GM19239 (cell line): ENCODE results near the gene TNRC6A.
"Not testable (repeated sequence)": the region's sequence is repeated elsewhere in the genome, so short reads cannot be mapped to it uniquely, and the experiment has no call there.

Experiments
- DNase-seq: peaks from one replicate; pipeline ENCODE4 v3.0.0; 2011; ENCODE audit warnings: low spot score; ENCODE audit not compliant: insufficient read length
- FAIRE-seq: peaks from 2 replicates; lab custom pipeline; 2011; peaks lifted over from hg19 to GRCh38; lab: Jason Lieb, UNC

Gene TNRC6A

DNA sequence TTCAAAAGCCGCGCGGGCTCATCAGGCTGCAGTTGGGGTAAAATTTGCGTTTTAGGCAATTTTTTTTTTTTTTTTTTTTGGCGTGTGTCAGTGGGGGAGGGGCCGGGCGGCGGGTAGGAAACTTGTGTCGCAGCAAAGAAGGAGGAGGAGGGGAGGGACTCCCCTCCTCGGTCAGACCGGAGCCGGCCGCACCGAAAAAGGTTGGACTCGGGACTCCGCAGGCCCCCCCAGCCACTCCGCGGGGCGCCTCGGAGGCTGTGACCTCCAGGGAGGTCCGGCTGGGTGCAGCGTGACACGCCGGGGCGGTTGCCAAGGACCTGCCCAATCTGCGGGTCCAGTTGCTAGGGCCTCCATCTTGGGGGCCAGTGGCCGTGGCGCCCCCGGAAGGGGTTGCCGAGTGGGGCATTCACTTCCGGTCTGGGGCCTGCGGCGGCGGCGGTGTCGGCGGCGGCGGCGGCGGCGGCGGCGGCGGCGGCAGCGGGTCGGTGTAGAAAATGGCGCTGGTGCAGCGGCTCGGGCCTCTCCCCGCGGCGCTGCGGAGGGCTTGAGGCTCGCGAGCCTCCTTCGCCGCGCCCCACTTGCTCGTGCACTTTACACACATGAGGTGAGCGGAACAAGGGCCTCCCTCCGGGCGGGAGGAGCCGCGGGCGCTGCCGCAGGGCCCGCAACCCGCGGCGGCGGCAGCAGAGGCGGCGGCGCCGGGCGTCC, at the start of gene TNRC6A:
Gene TNRC6A (plus strand): TSS at position 409 of the 708 bp plus-strand sequence. CDS start 191 bp downstream, at position 600.
- DNase-seq = peak; percentile 95
- FAIRE-seq = peak; percentile 73

DNA sequence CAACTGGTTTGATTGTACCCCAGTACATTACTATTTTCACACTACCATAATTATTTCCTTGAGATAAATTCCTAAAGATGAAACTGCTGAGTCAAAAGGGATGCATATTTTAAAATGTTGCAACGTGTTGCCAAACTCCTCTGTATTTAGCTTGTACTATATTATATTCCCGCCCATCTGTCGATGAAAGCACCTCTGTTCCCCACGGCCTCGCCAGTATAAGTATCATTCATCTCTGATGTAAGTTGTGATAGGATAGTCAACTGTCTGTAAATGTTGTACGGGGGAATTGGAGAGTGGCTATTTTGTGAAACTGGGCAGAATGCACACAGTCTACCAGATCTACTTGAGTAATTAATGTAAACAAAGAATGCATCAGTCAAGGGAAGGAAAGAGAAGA, 47.7 kb upstream of the TNRC6A start:
- no peak for FAIRE-seq
- DNase-seq = no peak

- FAIRE-seq (no peak), DNase-seq (no peak)
Observed at GRCh38 chr16:24683250-24683649, 46.2 kb upstream of the TNRC6A start.

- no peak for FAIRE-seq
- DNase-seq = no peak
Observed at GRCh38 chr16:24683847-24684493, 45.5 kb upstream of the TNRC6A start.

- FAIRE-seq (no peak), DNase-seq (no peak)
Observed at GRCh38 chr16:24685539-24686432, 43.7 kb upstream of the TNRC6A start.

GRCh38 chr16:24686678-24687077, 42.8 kb upstream of the TNRC6A start:
- no peak for DNase-seq
- FAIRE-seq = no peak

GRCh38 chr16:24688359-24688758, 41.1 kb upstream of the TNRC6A start:
- FAIRE-seq = no peak

GRCh38 chr16:24689128-24689527, 40.3 kb upstream of the TNRC6A start:
- FAIRE-seq = no peak
- DNase-seq = no peak

More at GRCh38 chr16:24688359-24688758, 41.1 kb upstream of the TNRC6A start:
- no peak for DNase-seq

GRCh38 chr16:24692854-24693253, 36.6 kb upstream of the TNRC6A start:
- DNase-seq = no peak
- no peak for FAIRE-seq

DNA sequence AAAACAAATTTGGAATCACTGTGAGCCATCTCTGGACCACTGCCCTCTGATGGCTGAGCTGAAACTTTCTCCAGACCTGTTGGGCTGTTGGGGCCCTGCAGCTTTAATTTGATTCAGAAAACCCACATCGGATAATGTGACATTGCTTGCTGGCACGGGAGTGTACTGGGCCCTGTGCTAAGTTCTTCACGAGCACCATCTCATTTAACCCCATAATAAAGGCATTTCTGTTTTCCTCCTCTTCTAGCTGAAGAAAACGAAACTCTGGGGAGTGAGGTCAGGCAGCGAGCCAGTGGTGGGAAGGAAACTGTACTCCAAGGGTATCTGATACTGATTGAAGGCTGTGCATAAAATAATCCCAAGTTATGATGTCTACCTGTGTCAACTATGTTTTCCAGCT, 34.5 kb upstream of the TNRC6A start:
- DNase-seq (no peak), FAIRE-seq (no peak)

DNA sequence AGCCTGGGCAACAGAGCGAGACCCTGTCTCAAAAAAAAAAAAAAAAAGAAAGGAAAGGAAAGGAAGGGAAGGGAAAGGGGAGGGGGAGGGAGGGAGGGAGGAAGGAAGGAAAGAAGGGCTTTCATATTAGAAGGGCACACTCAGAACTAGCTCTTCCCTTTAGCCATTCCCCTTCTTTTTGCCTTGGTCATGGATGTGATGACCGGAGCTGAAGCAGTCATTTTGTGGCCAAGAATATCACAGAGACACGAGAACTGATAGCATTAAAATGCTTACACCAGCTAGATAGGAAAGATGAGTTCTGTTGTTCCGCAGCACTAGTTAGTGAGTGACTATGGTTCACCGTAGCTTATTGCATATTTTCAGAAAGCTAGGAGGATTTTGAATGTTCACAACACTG, 32.8 kb upstream of the TNRC6A start:
- no peak for DNase-seq

DNA sequence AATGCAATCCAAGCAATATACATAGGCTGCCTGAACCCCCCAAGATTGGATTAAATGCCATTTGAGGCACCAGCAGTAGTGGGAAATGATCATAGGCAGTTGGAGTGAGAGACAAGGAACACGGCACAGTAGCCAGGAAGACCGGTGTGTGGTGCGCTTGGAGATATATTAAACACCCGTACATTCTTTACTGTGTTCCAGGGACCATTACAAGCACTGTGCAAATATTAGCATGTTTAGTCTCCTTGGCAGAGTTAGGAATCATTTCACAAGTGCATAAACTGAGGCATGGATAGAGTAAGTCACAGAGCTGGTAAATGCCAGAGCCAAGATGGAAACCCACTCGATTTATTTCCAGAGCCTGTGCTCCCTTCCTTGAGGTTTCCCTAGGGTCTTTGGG, 31.1 kb upstream of the TNRC6A start:
- DNase-seq (no peak), FAIRE-seq (no peak)

More for the DNA sequence above, 32.8 kb upstream of the TNRC6A start:
- FAIRE-seq = no peak

DNA sequence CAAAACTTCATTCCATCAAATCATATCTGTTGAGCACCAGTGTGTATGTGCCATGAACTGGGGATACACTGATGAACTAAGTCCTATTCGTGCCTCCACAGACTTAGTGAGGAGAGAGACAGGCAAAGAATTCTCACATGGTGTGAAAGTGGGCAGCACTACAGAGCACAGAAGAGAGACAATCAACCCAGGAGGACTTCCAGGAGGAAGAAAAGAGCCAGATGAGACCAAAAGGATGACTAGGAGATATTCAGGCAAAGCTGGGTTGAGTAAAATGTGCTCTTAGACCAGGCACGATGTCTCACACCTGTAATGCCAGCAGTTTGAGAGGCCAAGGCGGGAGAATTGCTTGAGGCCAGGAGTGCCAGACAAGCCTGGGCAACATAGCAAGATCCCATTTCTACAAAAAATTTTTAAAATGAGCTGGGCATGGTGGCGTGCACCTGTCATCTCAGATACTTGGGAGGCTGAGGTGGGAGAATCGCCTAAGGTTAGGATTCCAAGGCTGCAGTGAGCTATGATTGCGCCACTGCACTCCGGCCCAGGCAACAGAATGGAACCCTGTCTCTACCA, 30.2 kb upstream of the TNRC6A start:
- DNase-seq = no peak
- no peak for FAIRE-seq

- DNase-seq = no peak
- FAIRE-seq = no peak
Observed at GRCh38 chr16:24700549-24701392, 28.7 kb upstream of the TNRC6A start.

- DNase-seq = no peak
- no peak for FAIRE-seq
Observed at GRCh38 chr16:24701521-24701951, 27.9 kb upstream of the TNRC6A start.

- DNase-seq, FAIRE-seq: not testable (repeated sequence)
Observed at GRCh38 chr16:24707760-24708159, 21.7 kb upstream of the TNRC6A start.

DNA sequence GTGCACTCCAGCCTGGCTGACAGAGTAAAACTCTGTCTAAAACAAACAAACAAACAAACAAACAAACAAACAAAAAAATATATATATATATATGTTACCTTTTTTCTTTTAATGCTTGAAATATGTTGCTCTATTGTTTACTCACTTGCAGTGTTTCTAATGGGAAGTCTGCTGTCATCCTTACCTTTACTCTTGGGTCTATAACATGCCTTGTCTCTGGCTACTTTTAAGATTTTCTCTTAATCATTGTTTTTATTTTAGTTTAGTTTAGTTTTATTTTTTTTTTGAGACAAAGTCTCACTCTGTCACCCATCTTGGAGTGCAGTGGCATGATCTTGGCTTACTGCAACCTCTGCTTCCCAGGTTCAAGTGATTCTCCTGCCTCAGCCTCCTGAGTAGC, 16.1 kb upstream of the TNRC6A start:
- FAIRE-seq (no peak), DNase-seq (no peak)

DNA sequence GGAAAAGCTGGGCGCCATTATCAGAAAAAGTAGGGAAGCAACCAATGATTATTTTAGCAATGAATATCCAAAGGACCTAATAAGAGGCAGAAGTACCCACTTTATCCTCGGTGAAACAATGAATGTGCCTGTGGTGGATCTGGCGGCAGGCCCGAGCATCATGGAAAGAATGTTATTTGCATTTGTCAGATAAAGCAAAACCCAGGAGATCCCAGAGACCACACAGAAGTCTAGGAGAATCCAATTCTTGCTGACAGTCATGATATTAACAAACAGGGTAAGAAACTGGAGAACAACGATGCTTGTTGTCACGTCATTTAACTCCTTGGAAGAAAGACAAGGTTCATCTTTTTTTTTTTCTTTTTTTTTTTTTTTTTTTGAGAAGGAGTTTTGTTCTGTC, 12.0 kb upstream of the TNRC6A start:
- FAIRE-seq = no peak
- no peak for DNase-seq

DNA sequence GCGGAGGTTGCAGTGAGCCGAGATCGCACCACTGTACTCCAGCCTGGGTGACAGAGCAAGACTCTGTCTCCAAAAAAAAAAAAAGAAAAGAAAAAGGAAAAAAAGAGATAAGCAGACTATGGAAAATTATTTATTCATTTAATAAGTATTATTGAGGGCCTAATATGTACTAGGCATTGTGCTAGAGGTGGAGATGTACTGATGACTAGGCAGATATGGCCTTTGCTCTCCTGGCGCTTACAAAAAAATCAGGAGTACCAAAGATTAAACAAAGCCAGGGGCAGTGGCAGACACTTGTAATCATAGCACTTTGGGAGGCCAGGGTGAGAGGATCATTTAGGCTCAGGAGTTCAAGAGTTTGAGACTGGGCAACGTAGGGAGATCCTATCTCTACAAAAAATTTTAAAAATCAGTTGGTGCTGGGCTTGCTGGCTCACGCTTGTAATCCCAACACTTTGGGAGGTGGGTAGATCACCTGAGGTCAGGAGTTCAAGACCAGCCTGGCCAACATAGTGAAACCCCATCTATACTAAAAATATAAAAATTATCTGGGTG, 10.4 kb upstream of the TNRC6A start:
- no peak for FAIRE-seq
- no peak for DNase-seq
